ENCODE data around the gene NEAT1. TPM values are rescaled to one million over a fixed set of nuclear protein-coding genes. Genes with fewer than 3 reads are reported as not detected.

NEAT1 gene
- total RNA-seq, 6 donors from 2014 or later, result 245 to 3,084 (median 1,019) TPM

DNA sequence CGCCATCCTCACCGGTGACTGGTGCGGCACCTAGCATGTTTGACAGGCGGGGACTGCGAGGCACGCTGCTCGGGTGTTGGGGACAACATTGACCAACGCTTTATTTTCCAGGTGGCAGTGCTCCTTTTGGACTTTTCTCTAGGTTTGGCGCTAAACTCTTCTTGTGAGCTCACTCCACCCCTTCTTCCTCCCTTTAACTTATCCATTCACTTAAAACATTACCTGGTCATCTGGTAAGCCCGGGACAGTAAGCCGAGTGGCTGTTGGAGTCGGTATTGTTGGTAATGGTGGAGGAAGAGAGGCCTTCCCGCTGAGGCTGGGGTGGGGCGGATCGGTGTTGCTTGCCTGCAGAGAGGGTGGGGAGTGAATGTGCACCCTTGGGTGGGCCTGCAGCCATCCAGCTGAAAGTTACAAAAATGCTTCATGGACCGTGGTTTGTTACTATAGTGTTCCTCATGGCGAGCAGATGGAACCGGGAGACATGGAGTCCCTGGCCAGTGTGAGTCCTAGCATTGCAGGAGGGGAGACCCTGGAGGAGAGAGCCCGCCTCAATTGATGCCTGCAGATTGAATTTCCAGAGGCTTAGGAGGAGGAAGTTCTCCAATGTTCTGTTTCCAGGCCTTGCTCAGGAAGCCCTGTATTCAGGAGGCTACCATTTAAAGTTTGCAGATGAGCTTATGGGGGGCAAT, 1.1 kb downstream of the NEAT1 start:
- ATAC-seq (ENCODE audit: low FRiP score in 2 of 2), result no peak
- TF ChIP-seq POLR2AphosphoS5 (IDR thresholded peaks at IDR 0.05) (peak; percentile 1 to 89), EP300 (IDR thresholded peaks at IDR 0.05) (no peak), POLR2A (IDR thresholded peaks at IDR 0.05) (peak in 2 of 4 donors; percentile 7 to 19)
- TF ChIP-seq, protein P1, sequence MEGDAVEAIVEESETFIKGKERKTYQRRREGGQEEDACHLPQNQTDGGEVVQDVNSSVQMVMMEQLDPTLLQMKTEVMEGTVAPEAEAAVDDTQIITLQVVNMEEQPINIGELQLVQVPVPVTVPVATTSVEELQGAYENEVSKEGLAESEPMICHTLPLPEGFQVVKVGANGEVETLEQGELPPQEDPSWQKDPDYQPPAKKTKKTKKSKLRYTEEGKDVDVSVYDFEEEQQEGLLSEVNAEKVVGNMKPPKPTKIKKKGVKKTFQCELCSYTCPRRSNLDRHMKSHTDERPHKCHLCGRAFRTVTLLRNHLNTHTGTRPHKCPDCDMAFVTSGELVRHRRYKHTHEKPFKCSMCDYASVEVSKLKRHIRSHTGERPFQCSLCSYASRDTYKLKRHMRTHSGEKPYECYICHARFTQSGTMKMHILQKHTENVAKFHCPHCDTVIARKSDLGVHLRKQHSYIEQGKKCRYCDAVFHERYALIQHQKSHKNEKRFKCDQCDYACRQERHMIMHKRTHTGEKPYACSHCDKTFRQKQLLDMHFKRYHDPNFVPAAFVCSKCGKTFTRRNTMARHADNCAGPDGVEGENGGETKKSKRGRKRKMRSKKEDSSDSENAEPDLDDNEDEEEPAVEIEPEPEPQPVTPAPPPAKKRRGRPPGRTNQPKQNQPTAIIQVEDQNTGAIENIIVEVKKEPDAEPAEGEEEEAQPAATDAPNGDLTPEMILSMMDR (IDR thresholded peaks at IDR 0.05), result no peak
- Histone ChIP-seq H3K36me3 (peaks cover 0 to 50% (median 8%) of the 10 kb centered on the region in 4 donors), H3K27ac (peak overlapping the region; percentile 97 to 100 (median 100)), H3K9me3 (no peaks in the 10 kb centered on the region), H3K4me1 (peaks cover 19 to 50% (median 35%) of the 10 kb centered on the region in 4 donors), H3K27me3 (no peaks in the 10 kb centered on the region), H3K4me3 (peak overlapping the region; percentile 66 to 93 (median 74))
- peak in 1 of 2 donors; percentile 23 for DNase-seq
- 1 to 5% methylated on average over 19 of the region's 19 CpGs for WGBS, 2 donors

DNA sequence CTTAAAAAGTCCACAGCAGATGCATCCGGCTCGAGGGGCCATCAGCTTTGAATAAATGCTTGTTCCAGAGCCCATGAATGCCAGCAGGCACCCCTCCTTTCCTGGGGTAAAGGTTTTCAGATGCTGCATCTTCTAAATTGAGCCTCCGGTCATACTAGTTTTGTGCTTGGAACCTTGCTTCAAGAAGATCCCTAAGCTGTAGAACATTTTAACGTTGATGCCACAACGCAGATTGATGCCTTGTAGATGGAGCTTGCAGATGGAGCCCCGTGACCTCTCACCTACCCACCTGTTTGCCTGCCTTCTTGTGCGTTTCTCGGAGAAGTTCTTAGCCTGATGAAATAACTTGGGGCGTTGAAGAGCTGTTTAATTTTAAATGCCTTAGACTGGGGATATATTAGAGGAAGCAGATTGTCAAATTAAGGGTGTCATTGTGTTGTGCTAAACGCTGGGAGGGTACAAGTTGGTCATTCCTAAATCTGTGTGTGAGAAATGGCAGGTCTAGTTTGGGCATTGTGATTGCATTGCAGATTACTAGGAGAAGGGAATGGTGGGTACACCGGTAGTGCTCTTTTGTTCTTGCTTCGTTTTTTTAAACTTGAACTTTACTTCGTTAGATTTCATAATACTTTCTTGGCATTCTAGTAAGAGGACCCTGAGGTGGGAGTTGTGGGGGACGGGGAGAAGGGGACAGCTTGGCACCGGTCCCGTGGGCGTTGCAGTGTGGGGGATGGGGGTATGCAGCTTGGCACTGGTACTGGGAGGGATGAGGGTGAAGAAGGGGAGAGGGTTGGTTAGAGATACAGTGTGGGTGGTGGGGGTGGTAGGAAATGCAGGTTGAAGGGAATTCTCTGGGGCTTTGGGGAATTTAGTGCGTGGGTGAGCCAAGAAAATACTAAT, 1.9 kb downstream of the NEAT1 start:
- WGBS, 2 donors, result 1% methylated on average over 18 of the region's 18 CpGs
- no peak for ATAC-seq (ENCODE audit: low FRiP score in 2 of 2)
- H3K9me3 ChIP-seq, result no peaks in the 10 kb centered on the region
- peaks cover 18 to 50% (median 36%) of the 10 kb centered on the region in 4 donors for H3K4me1 ChIP-seq
- no peaks in the 10 kb centered on the region for H3K27me3 ChIP-seq
- TF ChIP-seq EP300 (IDR thresholded peaks at IDR 0.05) (peak in 1 of 4 donors; percentile 13), POLR2A (IDR thresholded peaks at IDR 0.05) (peak in 3 of 4 donors; percentile 26 to 66 (median 30)), POLR2AphosphoS5 (IDR thresholded peaks at IDR 0.05) (peak; percentile 1 to 77)
- TF ChIP-seq, protein P1 (IDR thresholded peaks at IDR 0.05), result no peak
- peaks cover 0 to 54% (median 8%) of the 10 kb centered on the region in 4 donors for H3K36me3 ChIP-seq
- H3K27ac ChIP-seq, result peak overlapping the region; percentile 97 to 100 (median 100)
- peak overlapping the region; percentile 66 to 93 (median 74) for H3K4me3 ChIP-seq
- peak; percentile 32 to 88 for DNase-seq

DNA sequence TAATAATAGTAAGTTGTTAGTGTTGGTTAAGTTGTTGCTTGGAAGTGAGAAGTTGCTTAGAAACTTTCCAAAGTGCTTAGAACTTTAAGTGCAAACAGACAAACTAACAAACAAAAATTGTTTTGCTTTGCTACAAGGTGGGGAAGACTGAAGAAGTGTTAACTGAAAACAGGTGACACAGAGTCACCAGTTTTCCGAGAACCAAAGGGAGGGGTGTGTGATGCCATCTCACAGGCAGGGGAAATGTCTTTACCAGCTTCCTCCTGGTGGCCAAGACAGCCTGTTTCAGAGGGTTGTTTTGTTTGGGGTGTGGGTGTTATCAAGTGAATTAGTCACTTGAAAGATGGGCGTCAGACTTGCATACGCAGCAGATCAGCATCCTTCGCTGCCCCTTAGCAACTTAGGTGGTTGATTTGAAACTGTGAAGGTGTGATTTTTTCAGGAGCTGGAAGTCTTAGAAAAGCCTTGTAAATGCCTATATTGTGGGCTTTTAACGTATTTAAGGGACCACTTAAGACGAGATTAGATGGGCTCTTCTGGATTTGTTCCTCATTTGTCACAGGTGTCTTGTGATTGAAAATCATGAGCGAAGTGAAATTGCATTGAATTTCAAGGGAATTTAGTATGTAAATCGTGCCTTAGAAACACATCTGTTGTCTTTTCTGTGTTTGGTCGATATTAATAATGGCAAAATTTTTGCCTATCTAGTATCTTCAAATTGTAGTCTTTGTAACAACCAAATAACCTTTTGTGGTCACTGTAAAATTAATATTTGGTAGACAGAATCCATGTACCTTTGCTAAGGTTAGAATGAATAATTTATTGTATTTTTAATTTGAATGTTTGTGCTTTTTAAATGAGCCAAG, 2.7 kb downstream of the NEAT1 start:
- Histone ChIP-seq H3K4me1 (peaks cover 17 to 51% (median 38%) of the 10 kb centered on the region in 4 donors), H3K27ac (peak overlapping the region; percentile 97 to 100 (median 100)), H3K36me3 (peaks cover 0 to 54% (median 8%) of the 10 kb centered on the region in 4 donors), H3K9me3 (no peaks in the 10 kb centered on the region), H3K4me3 (peak overlapping the region; percentile 66 to 93 (median 74)), H3K27me3 (no peaks in the 10 kb centered on the region)
- TF ChIP-seq EP300 (IDR thresholded peaks at IDR 0.05) (peak in 2 of 4 donors; percentile 66 to 76), POLR2A (IDR thresholded peaks at IDR 0.05) (peak; percentile 37 to 89 (median 80)), POLR2AphosphoS5 (IDR thresholded peaks at IDR 0.05) (peak; percentile 85 to 94)
- TF ChIP-seq, protein P1 (IDR thresholded peaks at IDR 0.05), result peak in 5 of 6 experiments; percentile 22 to 59 (median 40)
- DNase-seq, result peak in 1 of 2 donors; percentile 61
- ATAC-seq (ENCODE audit: low FRiP score in 2 of 2), result no peak
- WGBS, 2 donors, result 0% methylated on average over 9 of the region's 9 CpGs
